T-helper 22 cell (primary cell): ENCODE results near the gene CARD18.
"Not testable (repeated sequence)": the region's sequence is repeated elsewhere in the genome, so short reads cannot be mapped to it uniquely, and the experiment has no call there.

Source experiments
- DNase-seq: peaks from one replicate; pipeline ENCODE4 v3.0.0-alpha.2; 2020; ENCODE audit warnings: low read depth

The CARD18 gene

DNA sequence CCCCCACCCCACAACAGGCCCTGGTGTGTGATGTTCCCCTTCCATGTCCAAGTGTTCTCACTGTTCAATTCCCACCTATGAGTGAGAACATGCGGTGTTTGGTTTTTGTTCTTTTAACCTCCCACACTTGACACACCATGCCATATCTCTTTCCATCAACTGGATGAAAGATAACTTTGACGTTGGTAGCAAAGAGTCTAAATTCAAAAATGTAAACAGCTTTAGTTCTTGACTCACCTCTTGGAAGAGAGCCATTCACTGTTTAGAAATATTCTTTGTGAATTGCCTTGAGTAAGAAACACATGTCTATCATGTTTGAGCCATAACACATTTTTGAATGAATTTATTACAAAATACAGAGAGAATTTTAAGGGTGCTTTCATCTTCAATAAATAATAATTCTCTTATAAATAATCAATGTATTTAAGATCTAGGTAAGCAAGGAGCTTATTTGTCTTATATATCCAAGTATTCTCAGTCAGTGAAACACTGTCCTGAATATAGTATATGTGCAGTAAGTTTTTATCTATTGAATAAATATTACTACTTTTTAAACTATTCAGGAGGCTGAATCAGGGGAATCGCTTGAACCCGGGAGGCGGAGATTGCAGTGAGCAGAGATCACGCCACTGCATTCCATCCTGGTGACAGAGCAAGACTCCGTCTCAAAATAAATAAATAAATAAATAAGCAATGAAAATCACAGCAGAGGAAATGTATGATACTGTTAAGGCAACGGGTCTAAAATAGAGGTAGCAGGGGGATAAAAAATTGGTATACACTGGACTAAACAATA, 6.7 kb downstream of the CARD18 start:
- no peak for DNase-seq

DNA sequence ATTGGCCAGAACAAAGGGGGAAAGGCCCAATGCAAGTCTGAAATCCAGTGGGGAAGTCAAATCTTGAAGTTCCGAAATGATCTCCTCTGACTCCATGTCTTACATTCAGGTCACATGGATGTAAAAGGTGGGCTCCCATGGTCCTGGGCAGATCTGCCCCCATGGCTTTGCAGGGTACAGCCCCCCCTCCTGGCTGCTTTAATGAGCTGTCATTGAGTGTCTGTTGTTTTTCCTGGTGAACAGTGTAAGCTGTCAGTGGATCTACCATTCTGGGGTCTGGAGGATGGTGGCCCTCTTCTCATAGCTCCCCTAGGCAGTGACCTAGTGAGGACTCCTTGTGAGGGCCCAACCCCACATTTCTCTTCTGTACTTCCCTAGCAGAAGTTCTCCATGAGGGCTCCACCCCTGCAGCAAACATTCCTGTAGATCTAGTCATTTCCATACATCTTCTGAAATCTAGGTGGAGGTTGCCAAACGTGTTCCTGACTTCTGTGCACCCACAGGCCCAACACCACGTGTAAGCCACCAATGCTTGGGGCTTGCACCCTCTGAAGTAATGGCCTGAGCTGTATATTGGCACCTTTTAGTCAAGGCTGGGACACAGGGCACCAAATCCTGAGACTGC, 9.3 kb downstream of the CARD18 start:
- no peak for DNase-seq

DNA sequence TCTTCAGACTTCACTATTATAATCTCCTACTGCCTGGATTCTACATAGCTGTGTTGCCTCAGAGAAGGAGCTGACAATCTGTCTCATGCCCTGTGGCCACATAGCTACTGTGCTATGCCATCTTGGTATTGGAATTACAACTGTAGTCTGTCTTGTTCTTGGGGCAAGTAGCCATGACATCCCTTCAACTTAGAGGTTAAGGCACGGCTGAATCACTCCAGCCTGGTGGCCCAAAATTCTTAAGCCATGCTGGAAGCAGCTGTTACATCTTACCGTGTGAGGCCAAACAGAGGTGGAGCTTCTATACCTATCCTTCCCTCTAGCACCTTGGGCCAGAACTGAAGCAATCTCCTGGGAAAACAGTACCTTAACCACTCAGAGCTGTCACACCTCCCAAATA, 14.8 kb downstream of the CARD18 start:
- DNase-seq = no peak

DNA sequence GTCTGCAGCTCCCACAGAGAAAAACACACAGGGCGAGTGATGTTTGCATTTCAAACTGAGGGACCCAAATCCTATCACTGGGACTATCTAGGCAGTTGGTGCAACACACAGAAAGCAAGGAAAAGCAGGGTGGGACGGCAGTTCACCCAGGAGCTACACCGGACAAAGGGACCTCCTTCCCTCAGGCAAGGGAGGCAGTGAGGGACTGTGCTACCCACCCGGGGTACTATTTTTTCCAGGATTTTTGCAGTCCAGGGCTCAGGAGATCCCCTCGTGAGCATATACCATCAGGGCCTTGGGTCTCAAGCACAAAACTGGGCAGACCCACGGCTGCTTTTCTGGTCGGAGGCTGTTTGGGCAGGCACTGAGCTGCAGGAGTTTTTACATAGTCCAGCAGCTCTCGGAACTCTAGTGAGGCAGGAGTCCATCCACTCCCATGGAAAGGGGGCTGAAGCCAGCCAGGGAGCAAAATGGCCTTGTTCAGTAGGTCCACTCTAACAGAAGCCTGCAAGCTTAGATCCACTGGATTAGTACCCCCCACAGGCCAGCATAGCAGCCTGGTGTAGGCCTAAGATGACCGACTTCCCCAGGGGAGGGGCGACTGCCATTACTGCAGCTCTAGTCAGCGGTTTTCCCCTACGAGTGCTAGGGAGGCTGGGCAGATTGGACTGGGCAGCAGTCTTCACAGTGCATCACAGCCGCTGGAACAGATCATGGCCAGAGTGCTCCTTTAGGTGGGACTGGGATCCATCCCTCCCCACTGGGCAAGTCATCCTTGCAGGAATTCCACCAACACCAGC, 28.2 kb downstream of the CARD18 start:
- no peak for DNase-seq

DNA sequence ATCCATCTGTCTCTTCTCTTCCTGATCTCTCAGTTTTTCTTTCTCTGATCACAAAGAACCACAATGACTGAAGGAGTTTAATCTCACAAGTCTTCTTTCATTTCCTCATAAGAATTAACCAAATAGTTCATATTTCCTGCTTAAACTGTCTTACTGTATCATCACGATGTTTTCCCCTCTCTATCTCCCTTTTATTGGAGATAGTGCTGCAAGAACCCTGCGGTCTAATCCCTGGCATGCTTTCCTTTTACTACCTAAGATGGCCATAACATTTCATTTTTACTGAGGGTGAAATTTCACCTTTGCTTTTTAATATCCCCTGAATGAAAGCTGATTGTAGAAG, 28.9 kb downstream of the CARD18 start:
- no peak for DNase-seq

DNA sequence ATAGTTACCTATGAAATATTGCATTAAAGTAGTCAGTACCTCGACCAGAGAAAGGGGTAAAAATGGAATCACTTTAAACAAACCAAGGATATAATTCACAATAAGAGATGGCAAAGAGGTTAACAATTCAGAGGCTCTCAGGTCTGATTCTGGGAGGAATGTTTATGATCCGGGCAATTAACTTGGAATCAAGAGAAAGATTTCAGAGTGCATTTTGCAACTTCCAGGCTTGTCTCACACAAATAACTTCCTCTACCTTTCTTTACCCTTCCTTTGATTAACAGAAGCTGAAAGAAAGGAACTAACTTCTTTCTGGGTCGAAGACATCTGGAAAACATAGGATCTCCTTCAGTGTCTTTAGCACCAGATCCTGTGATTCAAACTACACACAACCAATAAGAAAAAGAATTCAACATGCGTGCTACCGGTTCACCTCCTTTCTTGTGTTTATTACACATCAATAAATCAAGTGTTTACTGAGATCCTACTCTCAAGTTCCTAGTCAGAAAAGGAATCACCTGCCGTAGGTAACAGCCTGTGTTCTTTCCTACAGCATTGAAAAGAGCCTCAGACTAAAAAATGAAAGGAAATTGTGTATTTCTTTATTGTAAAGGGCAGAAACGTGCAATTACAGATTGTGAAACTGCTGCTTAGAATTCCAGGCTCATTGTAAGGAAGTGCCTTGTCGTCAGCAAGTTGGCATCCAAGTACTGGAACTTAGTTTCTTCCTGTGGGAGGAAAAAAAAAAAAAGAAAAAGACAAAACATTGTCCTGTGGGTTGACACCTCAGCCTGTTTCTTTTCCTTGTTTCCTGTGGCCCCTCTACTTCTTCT, 29.5 kb downstream of the CARD18 start:
- no peak for DNase-seq

DNA sequence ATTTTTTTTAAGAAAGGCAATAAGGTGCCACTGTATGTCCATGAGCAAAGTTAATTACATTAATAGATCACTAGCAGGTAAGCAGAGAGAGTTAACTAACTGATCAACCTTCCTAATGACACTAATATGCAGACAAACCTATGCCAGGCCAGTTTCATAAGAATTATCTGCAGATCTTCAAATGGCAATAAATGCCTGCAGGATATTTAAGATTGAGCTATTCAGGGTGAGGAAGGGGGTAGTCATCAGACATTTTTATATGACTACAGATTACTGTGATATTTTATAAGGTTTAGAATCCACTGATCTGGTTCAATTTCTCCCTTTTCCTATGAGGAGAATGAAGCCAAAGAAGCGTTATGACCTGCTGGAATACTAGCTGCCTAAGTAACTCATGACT, 30.2 kb downstream of the CARD18 start:
- DNase-seq = no peak

DNA sequence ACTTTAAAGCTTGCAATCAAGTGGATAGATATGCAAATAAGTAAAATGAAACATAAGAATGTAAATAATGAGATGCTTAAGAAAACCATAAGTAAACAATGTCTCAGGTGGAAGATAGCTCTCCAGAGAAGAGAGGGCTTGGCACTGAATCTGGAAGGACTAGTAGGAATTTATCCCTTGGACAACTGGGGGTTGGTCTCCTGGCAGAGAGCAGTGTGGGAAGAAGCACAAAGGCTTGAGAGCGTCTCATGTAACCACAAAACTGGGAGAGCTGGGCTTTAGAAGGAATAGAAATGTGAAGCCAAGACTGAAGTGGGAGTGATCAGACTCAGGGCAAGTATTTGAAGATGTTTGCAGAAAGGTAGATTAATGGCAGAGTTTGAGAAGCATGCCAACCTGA, 31.3 kb downstream of the CARD18 start:
- no peak for DNase-seq

DNA sequence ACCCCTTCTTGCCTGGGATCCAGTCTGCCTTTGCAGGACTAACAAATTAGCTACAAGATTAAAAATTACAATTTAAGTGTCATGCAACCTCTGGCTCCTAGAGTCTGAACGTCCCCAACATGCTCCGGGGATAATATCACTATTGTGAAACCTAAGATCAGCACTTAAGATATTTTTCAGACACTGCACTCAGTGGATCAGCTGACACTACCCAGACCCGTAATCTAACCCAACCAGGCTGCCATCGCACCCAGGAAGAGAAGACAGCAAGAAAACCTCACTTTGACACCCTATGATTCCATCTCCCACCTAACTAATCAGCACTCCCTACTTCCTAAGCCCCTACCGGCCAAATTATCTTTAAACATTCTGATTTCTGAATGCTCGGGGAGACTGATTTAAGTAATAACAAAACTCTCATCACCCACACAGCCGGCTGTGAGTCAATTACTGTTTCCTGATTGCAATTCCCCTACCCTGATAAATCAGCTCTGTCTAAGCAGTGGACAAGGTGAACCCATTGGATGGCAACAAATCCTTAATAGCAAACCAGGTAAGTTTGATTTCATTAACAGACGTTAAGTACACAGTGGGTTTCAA, 32.2 kb downstream of the CARD18 start:
- DNase-seq = not testable (repeated sequence)

DNA sequence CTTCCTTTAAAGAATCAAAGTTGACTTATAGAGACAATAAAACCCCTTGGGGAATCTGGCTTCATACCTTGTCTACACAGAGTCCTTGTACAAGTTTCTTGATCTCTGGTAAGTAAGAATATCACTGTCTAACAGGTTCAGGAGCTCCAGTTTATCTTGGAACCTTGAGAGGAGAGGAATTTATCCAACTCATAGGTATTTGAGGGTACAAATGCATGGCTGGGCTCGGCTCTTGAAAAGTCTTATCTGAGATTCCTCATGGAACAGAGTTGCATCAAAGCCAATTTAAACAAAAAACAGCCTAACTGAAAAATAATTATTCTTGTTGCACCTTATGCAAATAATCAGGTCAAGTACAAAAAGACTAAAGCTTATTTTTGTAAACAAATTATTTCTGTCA, 33.4 kb downstream of the CARD18 start:
- DNase-seq = no peak

DNA sequence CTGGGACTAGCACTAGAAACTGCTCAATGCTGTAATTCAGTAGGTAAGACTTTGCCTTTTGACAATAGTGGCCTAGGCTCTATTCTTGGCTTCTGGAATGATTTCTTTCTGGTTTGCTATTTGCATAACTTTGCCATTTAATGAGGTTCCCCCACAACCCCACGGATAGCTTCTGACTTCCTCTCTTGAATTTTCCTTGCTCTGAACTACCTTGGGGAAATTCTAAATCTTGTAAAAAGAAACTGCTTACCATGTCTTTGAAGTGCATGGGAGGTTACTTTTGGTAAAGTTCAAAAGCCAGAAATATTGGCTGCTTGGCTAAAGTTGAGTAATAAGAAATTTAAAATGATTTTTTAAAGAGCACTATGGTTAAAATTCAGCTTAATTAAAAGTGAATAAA, 35.3 kb downstream of the CARD18 start:
- no peak for DNase-seq

DNA sequence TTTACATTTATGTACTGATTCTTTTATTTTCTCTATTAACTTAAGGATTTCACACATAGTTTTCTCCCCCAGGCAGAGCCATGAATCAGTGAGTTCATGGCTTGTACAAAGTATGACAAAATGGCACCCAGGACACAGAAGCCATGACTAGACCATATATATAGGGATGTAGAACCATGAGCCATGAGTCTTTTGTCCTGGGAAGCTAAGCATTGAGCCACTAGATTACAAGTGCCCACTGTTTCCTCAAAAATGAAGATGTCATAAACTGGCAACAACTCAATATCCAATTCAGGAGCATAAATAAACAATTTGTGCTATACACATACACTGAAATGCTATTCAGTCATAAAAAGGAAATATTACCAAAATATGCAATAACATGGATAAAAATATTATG, 36.2 kb downstream of the CARD18 start:
- DNase-seq = no peak

DNA sequence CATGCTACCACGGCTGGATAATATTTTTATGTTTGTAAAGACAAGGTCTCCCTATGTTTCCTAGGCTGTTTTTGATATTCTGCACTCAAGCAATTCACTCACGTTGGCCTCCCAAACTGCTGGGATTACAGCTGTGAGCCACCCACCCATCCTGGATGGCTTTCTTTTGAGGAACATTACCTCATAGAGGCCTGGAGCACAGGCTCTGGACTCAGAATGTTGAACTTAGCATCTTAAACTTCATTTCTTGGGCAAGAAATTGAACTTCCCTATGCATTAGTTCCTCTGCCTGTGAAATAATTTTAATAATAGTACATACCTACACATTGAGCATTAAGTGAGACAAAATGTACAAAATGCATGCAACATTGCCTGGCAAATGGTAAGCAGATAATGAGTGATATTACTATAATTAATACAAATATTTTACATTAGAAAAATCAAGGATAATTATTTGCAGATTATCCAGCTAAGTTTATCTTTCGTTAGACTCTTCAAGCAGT, 37.4 kb downstream of the CARD18 start:
- DNase-seq = not testable (repeated sequence)

DNA sequence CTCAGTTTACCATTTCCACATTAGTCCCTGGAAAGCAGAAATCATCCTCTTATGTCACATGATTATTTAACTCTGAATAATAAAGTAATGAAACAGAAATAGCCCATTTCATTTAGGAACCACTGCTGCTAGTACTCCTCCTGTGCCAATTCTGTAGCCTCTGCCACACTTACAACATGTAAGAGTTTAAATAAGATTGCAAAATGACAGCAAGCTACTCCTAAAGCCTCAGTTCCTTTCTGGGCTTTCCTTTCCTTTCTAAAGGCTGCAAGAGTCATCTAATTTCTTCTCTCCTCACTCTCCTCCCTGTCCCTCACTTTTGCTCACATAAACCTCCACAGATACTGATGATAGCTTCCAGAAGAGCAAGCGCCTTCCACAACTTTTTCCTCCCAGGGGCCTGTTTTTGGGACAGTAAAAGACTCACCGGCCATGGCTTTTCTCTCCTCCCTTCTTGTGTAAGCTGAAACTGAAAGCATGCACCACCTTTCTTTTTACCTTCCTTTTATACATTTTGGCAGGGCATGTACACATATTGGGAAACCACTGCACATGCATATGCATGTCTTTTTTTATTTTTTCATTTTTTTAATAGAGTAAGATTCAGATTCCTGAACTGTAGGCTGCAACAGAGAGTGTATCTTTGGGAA, 38.5 kb downstream of the CARD18 start:
- DNase-seq = no peak

DNA sequence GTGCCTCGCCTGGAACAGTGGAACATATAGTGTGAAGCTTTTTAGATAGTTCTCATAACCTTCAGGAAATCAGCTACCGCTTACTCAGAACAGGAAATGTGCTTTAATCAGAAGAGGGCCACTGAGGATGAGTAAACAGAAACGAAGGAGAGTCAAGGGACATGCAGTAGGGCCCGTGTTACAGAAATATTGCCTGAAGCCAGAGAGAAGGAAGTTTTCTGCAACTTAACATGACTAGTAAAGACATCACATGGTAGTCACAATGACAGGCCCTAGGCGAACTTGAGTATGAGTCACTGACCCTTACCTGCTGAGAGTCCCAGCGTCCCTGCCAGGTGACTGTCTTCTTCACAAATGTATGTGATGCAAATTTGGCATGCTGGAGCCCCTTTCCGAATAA, 39.4 kb downstream of the CARD18 start:
- no peak for DNase-seq

DNA sequence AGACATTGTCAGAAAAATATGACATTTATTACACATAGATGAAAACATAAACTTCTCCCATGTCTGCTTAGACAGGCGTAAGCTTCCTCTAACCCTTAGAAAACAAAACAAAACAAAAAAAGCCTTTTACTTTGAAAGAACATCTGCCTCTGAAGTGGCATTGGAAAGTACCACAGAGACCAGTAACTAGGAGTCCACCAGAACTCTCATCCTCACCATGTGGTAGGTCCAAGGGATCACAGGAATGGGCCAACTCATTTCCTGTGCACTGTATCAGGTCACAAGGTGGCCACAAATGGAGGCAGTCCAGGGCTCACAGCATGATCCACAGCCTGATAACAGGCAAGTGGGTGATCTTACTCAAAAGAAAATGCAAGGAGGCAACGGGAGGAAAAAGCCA, 40.0 kb downstream of the CARD18 start:
- not testable (repeated sequence) for DNase-seq

DNA sequence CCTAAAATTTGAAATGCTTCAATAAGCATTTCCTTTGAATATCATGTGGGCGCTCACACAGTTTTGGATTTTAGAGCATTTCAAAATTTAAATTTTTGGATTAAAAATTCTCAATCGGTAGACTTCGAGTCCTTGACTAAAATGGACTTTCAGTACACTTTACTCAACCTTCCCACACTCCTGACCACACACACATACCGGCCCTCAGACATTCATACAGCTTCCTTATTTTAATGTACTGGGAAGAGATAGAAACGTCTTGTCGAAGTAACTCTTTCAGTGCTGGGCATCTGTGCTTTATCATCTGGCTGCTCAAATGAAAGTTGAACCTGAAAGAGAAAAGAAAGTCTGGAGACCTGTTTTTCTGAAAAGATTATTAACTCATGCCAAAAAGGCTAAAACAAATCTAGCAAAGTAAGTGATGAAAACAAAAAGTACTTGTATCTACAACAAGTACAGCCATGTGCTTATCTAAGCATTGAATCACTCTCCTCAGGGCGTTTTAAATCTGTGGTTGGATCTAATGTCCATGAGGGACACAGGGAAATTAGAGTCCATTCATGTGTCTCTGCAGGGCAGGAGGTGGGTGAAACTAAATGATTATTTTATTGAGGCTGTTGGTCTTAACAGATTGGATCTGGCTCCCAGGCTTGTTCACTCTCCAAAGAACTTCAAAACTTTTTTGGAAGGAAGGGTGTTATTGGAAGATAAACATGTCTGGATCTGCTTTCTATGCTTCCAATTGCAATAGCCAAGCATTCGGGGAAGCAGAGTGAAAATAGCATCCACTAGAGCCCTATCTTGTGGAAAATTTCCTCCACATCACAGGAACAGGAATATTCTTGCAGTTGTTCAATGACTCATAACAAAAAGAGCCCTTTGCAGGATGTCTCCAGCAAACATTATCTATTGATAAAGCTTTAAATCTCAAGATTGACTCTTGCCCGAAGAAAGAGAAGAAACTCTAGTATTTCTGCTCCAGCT, 47.0 kb downstream of the CARD18 start:
- no peak for DNase-seq
